ENCODE measurements around the gene FADS2.

- TF ChIP-seq POLR2A (IDR thresholded peaks at IDR 0.05) (no peak), CTCF (IDR thresholded peaks at IDR 0.05) (no peak)
Observed at GRCh38 chr11:61854206-61854895, 26.3 kb downstream of the FADS2 start.
